Esophagus squamous epithelium (tissue), 5 donors: ENCODE data around the gene ZNF25. TPM values are rescaled to one million over a fixed set of nuclear protein-coding genes. Genes with fewer than 3 reads are reported as not detected.
A peak's percentile ranks its signal among the peaks of the same experiment; 100 is the strongest.

ENCODE experiments used
- DNase-seq: peaks from one replicate; lab custom pipeline; 2025; lab: John Stamatoyannopoulos, UW
- H3K27ac ChIP-seq, 4 donors: fragments of 200-600 bp; sonication (generic); one replicate each; pipeline ENCODE4 v1.5.1; 2016 to 2019; ENCODE audit warnings: mild to moderate bottlenecking in 1 of 4
- H3K27me3 ChIP-seq, 4 donors: fragments of 200-600 bp; sonication (generic); 1 replicate in 3 of 4; 2 replicates in 1 of 4; pipeline versions ENCODE4 v1.5.1 to v1.6.0; 2017 to 2021; ENCODE audit warnings: antibody characterized with exemption in 1 of 4
- H3K36me3 ChIP-seq, 3 donors: fragments of 200-600 bp; sonication (generic); one replicate each; pipeline ENCODE4 v1.5.1; 2016 to 2019
- H3K4me1 ChIP-seq, 3 donors: fragments of 200-600 bp; sonication (generic); one replicate each; pipeline ENCODE4 v1.5.1; 2017 to 2019
- H3K4me3 ChIP-seq, 4 donors: fragments of 200-600 bp; sonication (generic); 1 replicate in 3 of 4; 2 replicates in 1 of 4; pipeline ENCODE4 v1.5.1; 2016 to 2019; ENCODE audit warnings: mild to moderate bottlenecking in 2 of 4, moderate library complexity in 1 of 4
- H3K9me3 ChIP-seq, 3 donors: fragments of 200-600 bp; sonication (generic); one replicate each; pipeline ENCODE4 v1.5.1; 2016 to 2019
- CTCF ChIP-seq, 6 experiments: fragments of 450-650 bp in 4 of 6; fragments of 200-600 bp in 2 of 6; sonication (generic) in 2 of 6; IDR thresholded peaks; one replicate each; pipeline ENCODE4 v1.5.1; 2016 to 2019; ENCODE audit warnings: antibody characterized with exemption in 6 of 6, mild to moderate bottlenecking in 4 of 6, moderate library complexity in 4 of 6
- POLR2A ChIP-seq, 4 donors: fragments of 450-650 bp; IDR thresholded peaks; one replicate each; pipeline ENCODE4 v1.6.1; 2017; ENCODE audit warnings: antibody characterized with exemption in 4 of 4, mild to moderate bottlenecking in 4 of 4, moderate library complexity in 3 of 4
- WGBS, 2 donors: methylation state at CpG; one replicate each; pipeline ENCODE4 v1.1.5; 2018; 5-methylcytosine and 5-hydroxymethylcytosine counted together
- intact Hi-C: fragments of 100-400 bp; cut with DNase I; formaldehyde crosslinking; loops from one replicate; pipeline ENCODE4 v1.15.0; 2022
- total RNA-seq, 4 donors: library from RNA; depleted of rRNA; stranded (reverse); fragments of >200 nt; gene quantifications; one replicate each; pipeline ENCODE4 v1.1.0, GENCODE V29; 2016
- donor health status: DM: yes; HTN: yes; CAD: no.

Gene ZNF25
- total RNA-seq, 4 donors from 2014 or later = 1.7 to 8.0 (median 3.2) TPM

GRCh38 chr10:37992083-37992482, 15.6 kb upstream of the ZNF25 start:
- no peaks in the 10 kb centered on the region for H3K4me1 ChIP-seq
- no peaks in the 10 kb centered on the region for H3K36me3 ChIP-seq
- H3K27me3 ChIP-seq = no peaks in the 10 kb centered on the region
- no peak overlapping the region for H3K27ac ChIP-seq
- no peaks in the 10 kb centered on the region for H3K9me3 ChIP-seq
- TF ChIP-seq POLR2A (IDR thresholded peaks at IDR 0.05) = no peak
- no peak for TF ChIP-seq CTCF (IDR thresholded peaks at IDR 0.05)
- 64 to 69% methylated on average over 3 of the region's 3 CpGs for WGBS, 2 donors
- intact Hi-C loops = no loop called here
- no peak overlapping the region for H3K4me3 ChIP-seq
- DNase-seq = no peak

- Histone ChIP-seq H3K4me1 (no peaks in the 10 kb centered on the region), H3K4me3 (no peak overlapping the region), H3K9me3 (no peaks in the 10 kb centered on the region), H3K27me3 (no peaks in the 10 kb centered on the region), H3K27ac (no peak overlapping the region), H3K36me3 (no peaks in the 10 kb centered on the region)
- TF ChIP-seq CTCF (IDR thresholded peaks at IDR 0.05) (no peak), POLR2A (IDR thresholded peaks at IDR 0.05) (no peak)
- intact Hi-C loops = no loop called here
- 73 to 86% methylated on average over 2 of the region's 2 CpGs for WGBS, 2 donors
- no peak for DNase-seq
Observed at GRCh38 chr10:37991655-37992054, 15.2 kb upstream of the ZNF25 start.

GRCh38 chr10:37976880-37977203, 395 bp upstream of the ZNF25 start:
- Histone ChIP-seq H3K27me3 (no peaks in the 10 kb centered on the region), H3K27ac (peak overlapping the region; percentile 94 to 98 (median 94)), H3K4me3 (peak overlapping the region; percentile 66 to 84 (median 72)), H3K36me3 (no peaks in the 10 kb centered on the region), H3K4me1 (peaks cover 0 to 22% (median 0%) of the 10 kb centered on the region in 3 donors), H3K9me3 (no peaks in the 10 kb centered on the region)
- 2 to 4% methylated on average over 9 of the region's 9 CpGs for WGBS, 2 donors
- TF ChIP-seq POLR2A (IDR thresholded peaks at IDR 0.05) (no peak), CTCF (IDR thresholded peaks at IDR 0.05) (no peak)
- intact Hi-C loops = no loop called here
- no peak for DNase-seq

GRCh38 chr10:37975401-37975991, 951 bp downstream of the ZNF25 start:
- no peak for TF ChIP-seq CTCF (IDR thresholded peaks at IDR 0.05)
- TF ChIP-seq POLR2A (IDR thresholded peaks at IDR 0.05) = no peak
- H3K4me3 ChIP-seq = peak overlapping the region; percentile 66 to 84 (median 72)
- peak overlapping the region; percentile 94 to 98 (median 94) for H3K27ac ChIP-seq
- peaks cover 0 to 22% (median 0%) of the 10 kb centered on the region in 3 donors for H3K4me1 ChIP-seq
- no peaks in the 10 kb centered on the region for H3K9me3 ChIP-seq
- DNase-seq = no peak
- peaks cover 0 to 9% (median 0%) of the 10 kb centered on the region in 3 donors for H3K36me3 ChIP-seq
- intact Hi-C loops = no loop called here
- WGBS, 2 donors = 17 to 19% methylated on average over 5 of the region's 5 CpGs
- H3K27me3 ChIP-seq = no peaks in the 10 kb centered on the region

- 89 to 93% methylated on average over 1 of the region's 1 CpG for WGBS, 2 donors
- intact Hi-C loops = no loop called here
- Histone ChIP-seq H3K36me3 (peaks cover 0 to 40% (median 0%) of the 10 kb centered on the region in 3 donors), H3K27ac (no peak overlapping the region), H3K9me3 (no peaks in the 10 kb centered on the region), H3K27me3 (no peaks in the 10 kb centered on the region), H3K4me1 (peaks cover 0 to 22% (median 0%) of the 10 kb centered on the region in 3 donors), H3K4me3 (no peak overlapping the region)
- DNase-seq = no peak
- TF ChIP-seq CTCF (IDR thresholded peaks at IDR 0.05) (no peak), POLR2A (IDR thresholded peaks at IDR 0.05) (no peak)
Observed at GRCh38 chr10:37972396-37972795, 4.1 kb downstream of the ZNF25 start.
